KBM-7 (cell line): ENCODE results near the gene FBP2.
A peak's percentile ranks its signal among the peaks of the same experiment; 100 is the strongest.
"Not testable (repeated sequence)": the region's sequence is repeated elsewhere in the genome, so short reads cannot be mapped to it uniquely, and the experiment has no call there.

ENCODE experiments used
- DNase-seq: peaks from one replicate; pipeline ENCODE4 v3.0.0-alpha.2; 2015
- in situ Hi-C: fragments of 300-500 bp; cut with MboI; formaldehyde crosslinking; loops from 2 replicates; pipeline ENCODE4 v1.14.3; 2020; ENCODE audit warnings: low sequenced_read_pairs, low pct_unique_long_range_greater_than_20kb, mixed read lengths

Gene FBP2

GRCh38 chr9:94610181-94610606 lies 16.6 kb upstream of the FBP2 start:
- DNase-seq = no peak
- in situ Hi-C loops = no loop called here

- DNase-seq = no peak
- in situ Hi-C loops = no loop called here
Measured at GRCh38 chr9:94607423-94607691, 13.7 kb upstream of the FBP2 start.

GRCh38 chr9:94606646-94607422 lies 13.2 kb upstream of the FBP2 start:
- in situ Hi-C loops = no loop called here
- DNase-seq = no peak

- peak; percentile 62 for DNase-seq
- in situ Hi-C loops = no loop called here
Measured at GRCh38 chr9:94603259-94604160, 9.9 kb upstream of the FBP2 start.

GRCh38 chr9:94602666-94603065 lies 9.0 kb upstream of the FBP2 start:
- in situ Hi-C loops = no loop called here
- DNase-seq = no peak

GRCh38 chr9:94600715-94601114 lies 7.1 kb upstream of the FBP2 start:
- in situ Hi-C loops = no loop called here
- no peak for DNase-seq

GRCh38 chr9:94600258-94600657 lies 6.6 kb upstream of the FBP2 start:
- DNase-seq = no peak
- in situ Hi-C loops = no loop called here

GRCh38 chr9:94599102-94599501 lies 5.5 kb upstream of the FBP2 start:
- in situ Hi-C loops = no loop called here
- no peak for DNase-seq

- DNase-seq, in situ Hi-C loops: not testable (repeated sequence)
Measured at GRCh38 chr9:94592683-94593082, 941 bp downstream of the FBP2 start.

GRCh38 chr9:94591876-94592275 lies 1.7 kb downstream of the FBP2 start:
- DNase-seq = no peak
- in situ Hi-C loops = no loop called here

- in situ Hi-C loops, DNase-seq: not testable (repeated sequence)
Measured at GRCh38 chr9:94591046-94591545, 2.5 kb downstream of the FBP2 start.

- in situ Hi-C loops = no loop called here
- no peak for DNase-seq
Measured at GRCh38 chr9:94588681-94589080, 4.9 kb downstream of the FBP2 start.

GRCh38 chr9:94586814-94587213 lies 6.8 kb downstream of the FBP2 start:
- DNase-seq = no peak
- in situ Hi-C loops = no loop called here

GRCh38 chr9:94586316-94586715 lies 7.3 kb downstream of the FBP2 start:
- no peak for DNase-seq
- in situ Hi-C loops = no loop called here

- in situ Hi-C loops = no loop called here
- DNase-seq = no peak
Measured at GRCh38 chr9:94584555-94584954, 9.1 kb downstream of the FBP2 start.

- no peak for DNase-seq
- in situ Hi-C loops = no loop called here
Measured at GRCh38 chr9:94581728-94582127, 11.9 kb downstream of the FBP2 start.

GRCh38 chr9:94577571-94577970 lies 16.1 kb downstream of the FBP2 start:
- in situ Hi-C loops = no loop called here
- no peak for DNase-seq

GRCh38 chr9:94577036-94577435 lies 16.6 kb downstream of the FBP2 start:
- in situ Hi-C loops = no loop called here
- no peak for DNase-seq

- in situ Hi-C loops = no loop called here
- peak; percentile 11 for DNase-seq
Measured at GRCh38 chr9:94576131-94576530, 17.5 kb downstream of the FBP2 start.

- in situ Hi-C loops = no loop called here
Measured at GRCh38 chr9:94568972-94569712, 24.5 kb downstream of the FBP2 start.

More at GRCh38 chr9:94568972-94569712, 24.5 kb downstream of the FBP2 start:
- DNase-seq = no peak
